Activated CD4-positive, CD25-positive, alpha-beta regulatory T cell treated with anti-CD3 and anti-CD28 coated beads, Interleukin-2, amount 50 U/mL, for 24 hours (primary cell): ENCODE measurements around the gene ASPDH.

ENCODE experiments used
- ATAC-seq, 2 donors: fragments of 150-1000 bp; cut with Tn5 transposase; one replicate each; pipeline ENCODE4 v1.10.0; 2021; ENCODE audit warnings: mild to moderate bottlenecking in 1 of 2, moderate library complexity in 1 of 2

ASPDH gene

DNA sequence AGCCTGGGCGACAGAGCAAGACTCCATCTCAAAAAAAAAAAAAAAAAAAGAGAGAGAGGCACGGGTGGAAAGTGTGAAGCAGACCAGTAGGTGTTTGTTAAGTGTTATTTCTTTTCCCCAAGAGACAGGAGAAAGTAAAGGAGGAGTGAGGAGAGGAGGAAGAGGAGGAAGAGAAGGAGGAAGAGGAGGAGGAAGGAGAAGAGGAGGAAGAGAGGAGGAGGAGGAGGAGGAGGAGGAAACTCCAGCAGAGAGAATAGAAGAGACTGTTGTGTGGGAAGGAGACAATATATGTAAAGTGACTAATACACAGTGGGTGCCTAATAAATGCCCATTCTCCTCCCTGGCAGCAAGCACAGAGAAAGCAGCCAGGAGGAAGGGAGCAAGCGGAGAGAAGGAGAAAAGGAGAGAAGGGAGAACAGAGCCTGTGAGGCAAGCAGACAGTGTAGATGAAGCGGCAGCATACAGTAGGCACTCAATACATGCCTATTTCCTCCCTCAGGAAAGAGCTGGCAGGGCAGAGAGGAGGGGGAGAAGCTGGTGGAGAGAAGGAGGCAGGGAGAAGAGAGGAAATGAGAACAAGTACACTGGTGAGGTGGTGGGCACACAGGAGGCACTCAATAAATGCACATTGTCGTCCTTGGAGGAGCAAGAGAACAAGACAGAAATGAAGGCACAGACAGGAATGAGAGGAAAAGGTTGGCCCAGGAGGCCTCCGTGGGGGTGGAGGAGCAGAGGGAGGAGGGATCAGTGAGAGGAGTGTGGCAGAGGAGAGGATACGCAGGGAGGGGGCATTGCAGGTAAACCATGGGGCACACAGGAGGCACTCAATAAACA lies 19.3 kb downstream of the ASPDH start:
- no peak for ATAC-seq

- no peak for ATAC-seq
These were observed 20.5 kb downstream of the ASPDH start for GRCh38 chr19:50493171-50493570.

DNA sequence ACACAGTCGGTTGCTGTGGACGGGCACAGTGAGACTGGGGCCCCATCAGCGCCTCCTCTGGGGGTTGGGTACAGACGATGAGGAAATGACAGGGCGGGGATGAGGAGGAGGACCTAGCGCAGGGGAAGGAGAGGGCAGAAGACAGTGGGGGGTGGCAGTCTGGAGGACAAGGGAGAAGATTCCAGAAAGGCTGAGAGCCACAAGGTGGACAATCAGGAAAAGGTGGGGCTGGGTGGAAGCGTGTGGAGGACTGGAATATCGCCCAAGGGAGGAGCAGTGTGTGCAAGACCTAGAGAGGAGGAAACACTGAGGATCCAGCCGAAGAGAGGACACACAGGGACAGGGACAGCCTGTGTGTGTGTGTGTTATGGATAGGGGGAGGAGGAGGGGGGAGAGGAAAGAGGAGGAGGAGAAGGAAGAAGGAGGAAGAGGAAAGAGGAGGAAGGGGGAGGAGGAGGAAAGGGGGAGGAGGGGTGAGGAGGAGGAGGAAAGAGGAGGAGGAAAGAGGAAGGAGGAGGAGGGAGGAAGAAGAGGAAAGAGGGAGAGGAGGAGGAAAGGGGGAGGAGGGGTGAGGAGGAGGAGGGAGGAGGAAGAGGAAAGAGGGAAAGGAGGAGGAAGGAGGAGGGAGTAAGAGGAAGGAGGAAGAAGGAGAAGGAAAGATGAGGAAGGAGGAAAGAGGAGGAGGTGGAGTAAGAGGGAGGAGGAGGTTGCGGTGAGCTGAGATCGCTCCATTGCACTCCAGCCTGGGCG lies 21.2 kb downstream of the ASPDH start:
- peak; percentile 84 to 93 for ATAC-seq

GRCh38 chr19:50490991-50491472 lies 22.7 kb downstream of the ASPDH start:
- ATAC-seq, result no peak

GRCh38 chr19:50490411-50490811 lies 23.3 kb downstream of the ASPDH start:
- no peak for ATAC-seq

DNA sequence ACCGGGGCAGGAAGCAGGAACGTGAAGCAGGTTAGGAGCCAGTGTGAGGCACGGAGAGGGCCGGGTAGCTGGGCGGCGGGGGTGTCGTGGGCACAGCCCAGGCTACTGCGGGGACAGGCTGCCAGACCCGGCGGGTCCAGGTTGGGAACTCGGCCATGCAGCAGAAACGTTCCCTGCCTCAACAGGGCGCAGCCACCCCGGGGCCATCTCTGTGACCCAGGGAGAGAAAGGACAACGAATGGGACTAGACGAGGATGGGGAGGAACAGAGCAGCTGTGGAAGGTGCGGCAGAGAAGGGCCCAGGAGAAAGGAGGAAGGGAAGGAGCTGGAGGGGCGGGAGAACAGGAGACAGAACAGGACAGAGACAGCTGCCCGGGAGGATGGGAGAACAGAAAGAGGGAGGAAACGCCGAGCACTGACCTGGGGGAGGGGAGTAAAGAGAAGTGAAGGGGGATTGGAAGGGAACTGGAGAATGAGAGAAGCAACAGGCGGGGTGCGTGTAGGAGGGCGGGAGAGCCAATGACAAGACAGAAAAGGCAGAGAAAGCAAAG lies 24.2 kb downstream of the ASPDH start:
- no peak for ATAC-seq

GRCh38 chr19:50488389-50489194 lies 25.1 kb downstream of the ASPDH start:
- no peak for ATAC-seq

DNA sequence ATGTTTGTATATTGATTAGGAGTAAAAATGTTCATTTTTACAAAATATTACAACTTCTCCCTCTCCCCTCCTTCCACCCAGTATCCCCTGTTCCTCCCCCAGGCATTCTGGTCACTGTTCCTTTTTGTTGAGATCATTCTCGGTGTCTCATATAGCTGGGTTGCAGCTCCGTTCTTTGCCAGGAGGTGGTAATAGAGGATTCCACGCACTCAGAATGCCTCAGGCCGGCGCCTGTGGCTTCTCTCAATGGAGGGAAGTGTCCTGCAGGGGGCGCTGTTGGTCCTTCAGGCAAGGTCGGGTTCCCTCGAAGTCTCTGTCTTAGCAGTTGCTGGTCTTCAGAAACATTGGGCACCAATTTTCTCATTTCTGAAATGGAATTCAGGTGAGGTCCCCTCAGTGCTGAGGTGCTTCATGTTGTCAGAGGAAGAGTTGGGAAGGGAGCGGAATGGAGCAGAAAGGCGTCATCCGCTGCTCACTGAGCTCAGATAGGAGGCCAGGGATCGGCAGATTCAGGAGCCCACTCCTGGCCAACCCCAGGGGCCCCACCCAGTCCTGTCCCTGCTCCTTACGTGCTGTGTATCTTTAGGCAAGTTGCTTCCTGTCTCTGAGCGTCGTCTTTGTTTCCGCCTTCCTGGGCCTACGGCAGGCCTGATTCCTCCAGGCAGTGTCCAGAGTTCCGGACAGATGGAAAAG lies 26.7 kb downstream of the ASPDH start:
- peak in 1 of 2 donors; percentile 36 for ATAC-seq

DNA sequence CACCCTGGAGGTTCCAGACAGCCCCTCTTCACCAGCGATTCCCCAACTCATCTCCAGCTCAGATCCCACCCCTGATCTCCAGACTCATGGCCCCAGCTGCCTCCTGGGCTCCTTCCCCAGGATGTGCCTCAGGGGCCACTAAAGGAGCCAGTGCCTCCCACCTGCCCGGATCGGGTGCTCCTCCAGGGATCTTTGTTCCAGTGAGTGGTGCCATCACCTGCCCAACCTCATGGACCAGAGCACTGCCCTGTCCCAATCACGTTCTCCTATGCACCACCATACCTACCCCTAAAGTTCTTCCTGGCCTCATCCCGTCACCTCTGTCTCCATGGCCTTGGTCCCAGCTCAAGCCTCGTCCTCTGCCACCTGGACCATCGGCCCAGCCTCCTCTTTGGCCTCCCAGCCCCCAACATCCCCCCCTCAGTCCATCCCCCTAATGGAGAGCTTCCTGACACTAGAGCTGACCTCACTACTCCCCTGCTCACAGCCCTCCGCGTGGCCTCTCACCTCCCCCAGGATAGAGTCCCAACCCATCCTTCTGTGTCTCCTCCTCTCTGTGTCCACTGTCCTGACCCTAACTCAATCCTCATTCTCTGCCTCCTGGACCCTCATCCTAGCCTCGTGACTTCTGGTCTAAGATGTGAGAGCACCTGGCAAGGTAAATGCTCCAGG lies 28.3 kb downstream of the ASPDH start:
- ATAC-seq, result no peak

DNA sequence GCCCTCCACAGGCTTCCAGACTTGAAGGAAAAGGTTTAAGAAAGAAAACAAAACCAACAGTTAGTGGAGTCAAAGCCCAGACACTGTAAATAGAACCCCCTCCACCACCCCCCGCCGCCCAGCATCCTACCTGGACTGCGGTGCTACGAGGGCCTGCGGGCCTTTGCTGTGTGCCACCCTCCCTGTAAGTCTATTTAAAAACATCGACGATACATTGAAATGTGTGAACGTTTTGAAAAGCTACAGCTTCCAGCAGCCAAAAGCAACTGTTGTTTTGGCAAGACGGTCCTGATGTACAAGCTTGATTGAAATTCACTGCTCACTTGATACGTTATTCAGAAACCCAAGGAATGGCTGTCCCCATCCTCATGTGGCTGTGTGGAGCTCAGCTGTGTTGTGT lies 30.8 kb downstream of the ASPDH start:
- ATAC-seq, result no peak

- no peak for ATAC-seq
These were observed 31.4 kb downstream of the ASPDH start for GRCh38 chr19:50482271-50482855.

DNA sequence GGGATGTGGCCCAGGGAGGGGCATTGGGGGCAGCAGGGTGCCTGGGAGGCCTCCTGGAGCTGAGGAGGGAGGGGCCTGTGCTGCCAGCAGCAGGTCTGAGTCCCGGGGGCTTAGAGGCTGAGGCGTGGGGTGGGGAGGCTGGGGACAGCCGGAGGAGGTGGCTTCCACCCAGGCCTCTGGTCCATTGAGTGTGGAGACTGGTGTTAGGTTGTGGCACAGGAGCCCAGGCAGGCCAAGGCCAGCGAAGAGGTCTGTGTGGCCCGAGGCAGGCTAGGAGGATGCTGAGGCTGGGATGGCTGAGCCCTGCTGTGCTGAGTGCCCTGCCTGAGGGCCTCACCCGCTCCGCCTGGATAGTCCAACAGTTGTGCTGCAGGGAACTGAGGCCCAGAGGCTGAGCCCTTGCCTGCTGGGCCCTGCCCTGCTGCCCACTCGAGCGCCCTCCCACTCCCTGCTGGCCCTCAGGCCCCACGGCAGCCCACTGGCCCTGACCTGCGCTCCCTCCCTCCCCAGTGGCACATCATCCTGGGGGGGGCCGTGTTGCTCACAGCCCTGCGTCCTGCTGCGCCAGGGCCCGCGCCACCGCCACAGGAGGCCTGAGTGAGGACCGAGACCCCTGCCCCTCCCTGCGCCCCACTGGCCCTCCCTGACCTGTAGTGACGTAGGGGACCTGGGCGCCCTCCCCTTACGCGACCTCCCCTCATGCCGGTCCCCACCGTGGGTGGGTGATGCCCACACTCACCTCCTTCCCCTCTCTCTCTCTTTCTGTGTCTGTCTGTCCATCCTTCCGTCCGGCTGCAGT lies 32.2 kb downstream of the ASPDH start:
- no peak for ATAC-seq

DNA sequence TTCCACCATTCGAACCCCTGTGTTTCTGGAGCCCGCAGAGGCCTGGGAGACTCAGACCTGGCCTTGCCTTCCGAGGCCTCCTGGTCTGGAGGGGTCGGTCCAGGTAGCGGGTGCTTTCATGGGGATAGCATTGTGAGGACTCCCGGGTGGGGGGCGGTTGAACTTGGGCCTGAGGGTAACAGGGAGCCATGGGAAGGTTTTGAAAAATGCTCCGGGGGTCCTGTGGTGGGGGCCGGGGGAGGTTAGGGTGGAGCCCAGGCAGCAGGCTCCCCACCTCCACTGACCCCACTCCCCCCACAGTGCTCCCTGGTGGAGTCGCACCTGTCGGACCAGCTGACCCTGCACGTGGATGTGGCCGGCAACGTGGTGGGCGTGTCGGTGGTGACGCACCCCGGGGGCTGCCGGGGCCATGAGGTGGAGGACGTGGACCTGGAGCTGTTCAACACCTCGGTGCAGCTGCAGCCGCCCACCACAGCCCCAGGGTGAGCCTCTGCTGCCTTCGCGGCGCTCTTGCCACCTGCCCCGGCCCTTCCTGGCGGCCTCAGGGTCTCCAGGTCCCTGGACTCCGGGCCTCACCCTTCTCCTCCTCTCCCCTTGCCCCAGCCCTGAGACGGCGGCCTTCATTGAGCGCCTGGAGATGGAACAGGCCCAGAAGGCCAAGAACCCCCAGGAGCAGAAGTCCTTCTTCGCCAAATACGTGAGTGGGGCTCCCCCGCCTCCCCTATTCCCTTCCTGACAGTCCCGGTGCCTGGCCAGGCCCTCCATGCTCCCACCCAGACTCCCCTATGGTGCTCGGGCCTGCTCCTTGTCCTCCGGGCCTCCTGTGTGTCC lies 33.2 kb downstream of the ASPDH start:
- no peak for ATAC-seq

GRCh38 chr19:50479761-50480251 lies 33.9 kb downstream of the ASPDH start:
- ATAC-seq, result no peak

- ATAC-seq, result no peak
These were observed 34.6 kb downstream of the ASPDH start for GRCh38 chr19:50478901-50479715.

DNA sequence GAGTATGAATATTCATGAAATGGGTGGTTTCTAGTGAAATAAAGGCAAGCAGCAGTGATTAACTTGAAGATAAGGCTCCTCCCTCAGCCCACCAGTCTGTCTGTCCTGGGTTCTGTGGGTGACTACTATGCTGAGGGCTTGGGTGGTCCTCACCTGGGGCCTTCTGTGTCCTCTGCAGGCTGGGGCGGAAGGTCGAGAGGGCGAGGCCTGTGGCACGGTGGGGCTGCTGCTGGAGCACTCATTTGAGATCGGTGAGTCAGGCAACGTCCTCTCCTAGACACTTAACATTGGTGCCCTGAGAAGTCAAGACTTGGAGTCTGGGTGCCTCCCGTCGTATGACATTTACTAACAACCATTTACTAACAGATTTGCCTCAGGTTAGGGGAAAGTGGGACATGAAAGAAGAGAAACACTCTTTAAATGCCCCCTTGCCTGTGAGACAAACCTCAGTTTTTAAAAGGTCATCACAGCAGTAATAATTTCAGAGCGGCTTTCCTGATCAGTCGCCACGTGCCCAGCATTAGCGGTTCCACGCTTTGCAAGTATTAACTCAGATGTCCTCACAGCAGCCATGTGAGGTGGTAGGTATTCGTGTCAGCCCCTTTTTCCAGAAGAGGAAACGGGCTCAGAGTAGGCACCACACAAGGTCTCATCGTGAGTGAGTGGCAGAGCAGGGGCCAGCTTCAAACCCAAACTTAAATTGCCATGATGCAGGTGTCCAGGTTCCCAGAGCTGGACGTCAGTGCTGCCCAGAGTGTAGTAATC lies 35.8 kb downstream of the ASPDH start:
- no peak for ATAC-seq

GRCh38 chr19:50476907-50477238 lies 36.8 kb downstream of the ASPDH start:
- no peak for ATAC-seq
